Hepatocyte (in vitro differentiated cells): ENCODE data around the gene SMG7.

Source experiments
- EZH2 ChIP-seq: fragments of 200-600 bp; sonication (generic); IDR thresholded peaks from 2 replicates; pipeline ENCODE4 v1.6.1; 2016; ENCODE audit warnings: antibody characterized with exemption, mild to moderate bottlenecking, borderline replicate concordance
- EZH2phosphoT487 ChIP-seq: fragments of 200-600 bp; sonication (generic); IDR thresholded peaks from one replicate; pipeline ENCODE4 v1.6.1; 2018; ENCODE audit warnings: antibody characterized with exemption, mild to moderate bottlenecking, low read depth, moderate library complexity; ENCODE audit not compliant: unreplicated experiment, severe bottlenecking
- TF ChIP-seq, protein P1 (sequence below): fragments of 200-600 bp; sonication (generic); IDR thresholded peaks from 2 replicates; pipeline ENCODE4 v1.5.1; 2016; ENCODE audit warnings: antibody characterized with exemption, mild to moderate bottlenecking; ENCODE audit not compliant: poor library complexity

DNA sequence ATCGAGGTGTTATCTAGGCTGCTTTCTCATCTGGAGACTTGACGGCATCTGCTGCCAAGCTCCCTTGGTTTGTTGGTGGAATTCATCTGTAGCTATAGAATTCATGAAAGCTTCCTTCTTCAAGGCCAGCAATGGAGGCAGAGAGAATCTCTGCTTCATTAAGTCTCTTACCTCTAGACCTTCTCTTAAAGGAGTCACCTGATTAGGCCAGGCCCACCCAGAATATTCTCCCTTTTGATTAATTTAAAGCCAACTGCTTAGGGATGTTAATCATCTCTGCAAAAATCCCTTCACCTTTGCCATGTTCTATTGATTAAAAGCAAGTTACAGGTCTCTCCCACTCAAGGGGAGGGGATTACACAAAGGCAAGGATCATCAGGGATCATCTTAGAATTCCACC is 123.2 kb downstream of the SMG7 start:
- TF ChIP-seq, protein P1, sequence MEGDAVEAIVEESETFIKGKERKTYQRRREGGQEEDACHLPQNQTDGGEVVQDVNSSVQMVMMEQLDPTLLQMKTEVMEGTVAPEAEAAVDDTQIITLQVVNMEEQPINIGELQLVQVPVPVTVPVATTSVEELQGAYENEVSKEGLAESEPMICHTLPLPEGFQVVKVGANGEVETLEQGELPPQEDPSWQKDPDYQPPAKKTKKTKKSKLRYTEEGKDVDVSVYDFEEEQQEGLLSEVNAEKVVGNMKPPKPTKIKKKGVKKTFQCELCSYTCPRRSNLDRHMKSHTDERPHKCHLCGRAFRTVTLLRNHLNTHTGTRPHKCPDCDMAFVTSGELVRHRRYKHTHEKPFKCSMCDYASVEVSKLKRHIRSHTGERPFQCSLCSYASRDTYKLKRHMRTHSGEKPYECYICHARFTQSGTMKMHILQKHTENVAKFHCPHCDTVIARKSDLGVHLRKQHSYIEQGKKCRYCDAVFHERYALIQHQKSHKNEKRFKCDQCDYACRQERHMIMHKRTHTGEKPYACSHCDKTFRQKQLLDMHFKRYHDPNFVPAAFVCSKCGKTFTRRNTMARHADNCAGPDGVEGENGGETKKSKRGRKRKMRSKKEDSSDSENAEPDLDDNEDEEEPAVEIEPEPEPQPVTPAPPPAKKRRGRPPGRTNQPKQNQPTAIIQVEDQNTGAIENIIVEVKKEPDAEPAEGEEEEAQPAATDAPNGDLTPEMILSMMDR = no peak
- no peak for TF ChIP-seq EZH2phosphoT487
- no peak for TF ChIP-seq EZH2
